T-helper 9 cell (primary cell): ENCODE data around the gene SLC12A8.

Experiments used
- DNase-seq: peaks from one replicate; pipeline ENCODE4 v3.0.0-alpha.2; 2020
- total RNA-seq, 2 donors: gene quantifications; one replicate each; lab custom pipeline; 2026; lab: John Stamatoyannopoulos, UW

SLC12A8 gene
- 0.07 to 0.24 reads per million in 2 donors for total RNA-seq

DNA sequence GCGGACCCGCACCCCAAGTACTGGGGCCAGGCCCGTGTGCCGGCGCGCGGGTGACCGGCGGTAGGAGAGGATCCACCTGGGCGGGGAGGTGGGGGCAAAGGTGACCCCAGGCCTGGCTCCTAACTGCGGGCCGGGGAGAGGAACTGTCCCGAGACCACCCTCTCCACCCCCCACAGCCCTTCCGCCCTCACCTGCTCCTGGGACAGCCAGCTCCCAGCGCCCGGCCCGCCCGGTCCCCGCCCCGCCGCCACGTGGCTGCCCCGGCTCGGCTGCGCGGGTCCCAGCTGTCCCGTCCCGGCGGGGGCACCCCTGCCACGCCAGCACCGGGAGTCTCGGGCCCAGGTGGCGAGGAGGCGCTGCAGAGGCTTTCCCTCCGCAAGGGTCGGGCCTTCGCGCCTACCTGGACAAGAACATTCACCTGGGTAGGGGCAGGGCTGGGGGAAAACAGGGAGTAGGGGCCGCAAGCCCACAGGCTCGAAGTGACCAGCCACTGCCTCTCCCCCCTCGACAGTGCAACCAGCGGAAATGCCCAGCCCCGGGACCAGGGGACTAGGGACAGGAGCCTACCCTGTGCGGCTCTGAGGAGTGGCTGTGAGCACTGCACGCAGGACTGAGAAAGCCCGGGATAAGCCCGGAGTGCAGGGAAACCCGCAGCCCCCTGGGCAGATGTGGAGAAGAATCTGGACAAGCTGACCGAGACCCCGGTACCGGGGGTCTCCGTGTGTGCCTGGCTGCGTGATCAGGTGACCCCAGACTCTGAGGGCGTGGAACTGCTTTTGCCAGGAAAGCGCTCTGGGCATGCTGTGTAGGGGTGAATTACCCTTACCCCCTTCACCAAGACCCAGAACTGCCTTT is at the start of gene SLC12A8:
TSS of gene SLC12A8 (minus strand) at position 240 of the 855 bp plus-strand sequence. CDS start 1,399 bp downstream, outside the sequence.
- DNase-seq = no peak

DNA sequence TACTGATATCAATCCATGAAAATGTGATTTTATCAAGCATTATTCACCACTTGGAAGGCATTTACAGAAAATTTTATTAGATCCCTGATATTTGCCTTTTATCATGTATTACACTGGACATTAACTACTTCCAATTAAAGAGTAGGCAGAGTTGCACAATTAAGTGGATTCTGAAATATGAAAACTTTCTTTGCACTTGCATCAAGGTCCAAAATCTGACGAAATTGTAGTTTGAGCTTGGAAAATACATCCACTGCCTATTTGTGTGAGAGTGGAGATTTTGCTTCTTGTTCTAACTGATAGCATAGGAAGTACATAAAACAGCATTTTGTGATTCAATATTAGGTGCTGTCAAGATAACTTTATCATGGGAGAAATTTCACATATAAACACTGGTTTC is 49.6 kb upstream of the SLC12A8 start:
- DNase-seq = no peak

GRCh38 chr3:125261031-125261430 is 48.5 kb upstream of the SLC12A8 start:
- no peak for DNase-seq

DNA sequence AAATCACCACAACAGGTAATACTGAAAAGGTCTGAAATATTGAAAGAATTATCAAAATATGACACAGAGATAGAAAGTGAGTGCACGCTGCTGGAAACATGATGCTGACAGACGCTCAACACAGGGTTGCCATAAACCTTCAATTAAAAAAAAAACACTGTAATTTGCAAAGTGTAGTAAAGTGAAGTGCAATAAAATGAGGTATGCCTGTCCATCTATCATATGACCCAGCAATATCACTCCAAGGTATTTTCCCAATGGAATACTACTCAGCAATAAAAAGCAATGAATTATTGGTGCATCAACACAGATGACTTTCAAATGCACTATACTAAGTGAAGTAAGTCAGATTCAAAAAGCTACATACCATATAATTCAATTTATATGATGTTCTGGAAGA is 47.6 kb upstream of the SLC12A8 start:
- DNase-seq = no peak

DNA sequence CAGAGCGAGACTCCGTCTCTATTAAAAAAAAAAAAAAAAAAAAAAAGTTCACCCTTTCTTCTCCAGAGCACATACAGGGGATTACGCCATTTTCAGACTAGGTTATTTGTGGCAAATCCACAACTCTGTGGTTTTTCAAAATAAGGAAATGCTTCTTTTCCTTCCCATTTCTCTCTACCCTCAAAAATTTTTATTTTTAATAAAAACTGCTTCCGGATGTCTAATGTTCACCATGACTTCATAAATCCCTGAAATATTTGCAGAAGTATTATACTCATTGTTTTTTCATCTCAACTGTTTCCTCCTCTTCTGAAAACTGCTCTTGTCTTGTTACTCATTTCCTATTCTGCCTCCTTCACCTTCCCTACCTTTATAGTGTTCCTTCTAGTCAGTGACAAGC is 45.0 kb upstream of the SLC12A8 start:
- no peak for DNase-seq

DNA sequence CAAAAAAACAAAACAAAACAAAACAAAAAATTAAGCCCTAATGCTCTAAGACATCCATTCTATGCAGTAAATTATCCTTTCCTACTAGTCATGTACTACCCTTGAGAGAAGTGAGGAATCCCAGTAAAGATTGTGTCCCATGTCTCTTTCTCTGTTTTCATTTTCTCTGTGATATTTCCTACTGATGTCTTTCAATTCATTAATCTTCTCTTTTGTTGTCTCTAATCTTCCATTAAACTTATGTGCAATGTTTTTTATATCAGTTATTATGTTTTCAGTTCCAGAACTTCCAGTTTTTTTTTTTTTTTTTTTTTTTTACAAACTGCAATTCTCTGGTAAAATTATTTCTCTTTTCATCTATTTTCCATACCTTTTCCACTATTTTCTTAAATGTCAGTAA is 44.1 kb upstream of the SLC12A8 start:
- DNase-seq = no peak

DNA sequence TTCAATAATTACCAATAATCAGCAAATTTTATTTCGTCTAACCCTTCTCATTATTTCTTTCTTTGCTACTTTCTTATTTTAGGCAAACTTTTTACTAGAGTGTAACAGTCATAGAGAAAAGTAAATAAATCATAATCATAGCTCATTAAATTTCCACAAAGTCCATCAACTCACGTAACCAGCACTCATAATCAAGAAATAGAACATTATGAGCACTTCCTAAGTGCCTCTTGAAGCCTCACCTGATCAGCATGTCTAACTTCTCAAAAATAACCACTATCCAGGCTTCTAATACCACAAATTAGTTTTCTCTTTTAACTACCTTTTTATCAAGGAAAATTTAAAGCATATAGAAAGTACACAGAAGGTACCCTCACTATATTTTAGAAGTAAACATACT is 38.4 kb upstream of the SLC12A8 start:
- DNase-seq = no peak

DNA sequence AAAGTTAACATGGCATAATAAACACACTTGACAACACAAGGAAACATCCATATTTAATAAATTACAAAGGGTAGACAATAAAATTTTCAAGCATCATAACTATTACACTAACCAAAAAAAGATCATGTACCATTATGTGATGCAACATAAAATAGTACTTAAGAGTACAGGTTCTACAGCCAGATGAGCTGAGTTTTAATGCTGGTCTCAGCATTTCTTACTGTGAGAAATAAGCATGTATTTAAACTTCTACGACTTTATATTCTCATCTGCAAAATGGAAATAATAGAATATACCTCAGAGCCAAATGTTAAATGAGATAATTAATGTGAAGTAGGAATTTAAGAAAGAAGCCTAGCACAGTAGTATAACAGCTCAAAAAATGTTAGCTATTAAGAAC is 33.7 kb upstream of the SLC12A8 start:
- DNase-seq = no peak

DNA sequence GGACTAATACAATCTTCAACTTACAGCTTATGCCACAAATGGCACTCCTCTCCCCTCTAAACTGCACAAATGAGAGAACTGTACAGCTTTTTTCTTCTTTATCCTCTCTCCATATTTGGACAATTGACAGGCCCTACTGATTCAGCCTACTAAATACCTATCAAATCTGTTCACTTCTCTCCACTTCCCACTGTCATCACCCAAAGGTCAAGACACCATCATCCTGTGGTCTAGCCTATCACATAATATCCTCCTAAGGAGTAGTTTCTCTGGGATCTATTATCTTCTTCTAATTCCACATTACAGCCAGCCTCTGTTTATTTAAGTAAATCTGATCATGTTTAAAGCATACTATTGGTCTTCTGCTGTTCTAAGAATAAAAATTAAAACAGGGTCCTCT is 33.0 kb upstream of the SLC12A8 start:
- no peak for DNase-seq

DNA sequence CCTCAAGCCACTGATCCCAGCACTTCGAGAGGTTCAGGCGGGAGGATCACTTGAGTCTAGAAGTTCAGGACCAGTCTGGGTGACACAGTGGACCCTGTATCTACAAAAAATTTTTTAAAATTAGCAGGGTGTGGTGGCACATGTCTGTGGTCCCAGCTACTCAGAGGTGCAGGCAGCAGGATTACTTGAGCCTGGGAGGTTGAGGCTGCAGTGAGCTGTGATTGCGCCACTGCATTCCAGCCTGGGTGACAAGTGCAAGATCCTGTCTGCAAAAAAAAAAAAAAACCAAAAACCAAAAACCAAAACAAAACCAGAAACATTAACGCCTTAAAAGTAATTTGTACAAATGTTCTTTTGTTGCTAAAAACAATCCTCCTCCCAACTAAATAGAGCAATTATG is 27.9 kb upstream of the SLC12A8 start:
- DNase-seq = no peak

- DNase-seq = no peak
Measured at GRCh38 chr3:125239266-125239665, 26.7 kb upstream of the SLC12A8 start.

DNA sequence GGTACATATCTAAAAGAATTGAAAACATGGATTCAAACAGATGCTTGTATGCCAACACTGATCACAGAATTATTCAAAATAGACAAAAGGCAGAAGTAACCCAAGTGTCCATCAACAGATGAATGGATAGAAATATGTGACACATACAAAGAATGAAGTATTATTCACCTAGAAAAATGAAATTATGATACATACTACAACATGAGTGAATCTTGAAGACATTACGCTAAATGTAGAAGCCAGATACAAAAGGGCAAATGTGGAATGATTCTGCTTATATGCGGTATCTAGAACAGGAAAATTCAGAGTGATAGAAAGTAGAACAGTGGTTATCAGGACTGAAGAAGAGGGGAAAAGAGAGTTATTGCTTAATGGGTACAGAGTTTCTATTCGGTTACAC is 26.2 kb upstream of the SLC12A8 start:
- DNase-seq = no peak

DNA sequence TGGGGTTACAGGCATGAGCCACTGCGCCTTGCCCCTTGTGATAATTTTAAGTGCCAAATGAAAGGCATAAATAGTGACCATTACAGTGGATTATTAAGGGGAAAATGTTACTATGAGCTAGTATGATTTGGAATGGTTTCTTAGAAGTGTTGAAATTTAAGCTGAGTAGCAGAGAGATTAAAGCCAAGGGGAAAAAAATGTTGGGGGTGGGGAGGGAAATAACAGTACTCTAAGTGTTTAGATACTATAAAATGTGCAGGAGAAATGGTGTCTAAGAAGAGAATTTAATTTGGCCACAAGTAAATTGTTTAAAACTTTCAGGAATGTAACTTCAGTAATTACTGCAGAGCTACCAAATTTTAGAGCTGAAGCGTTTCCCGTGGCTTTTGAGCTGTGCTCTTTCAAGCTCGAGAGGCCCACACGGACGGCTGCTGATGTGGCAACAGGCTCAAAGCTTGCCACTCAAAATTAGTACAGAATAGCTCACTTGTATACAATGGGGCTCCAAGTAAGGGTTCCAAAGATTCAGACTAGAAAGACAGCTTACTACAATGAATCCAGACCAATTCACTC is 23.9 kb upstream of the SLC12A8 start:
- DNase-seq = no peak

- no peak for DNase-seq
Measured at GRCh38 chr3:125234831-125235230, 22.3 kb upstream of the SLC12A8 start.

- no peak for DNase-seq
Measured at GRCh38 chr3:125232401-125232800, 19.9 kb upstream of the SLC12A8 start.

DNA sequence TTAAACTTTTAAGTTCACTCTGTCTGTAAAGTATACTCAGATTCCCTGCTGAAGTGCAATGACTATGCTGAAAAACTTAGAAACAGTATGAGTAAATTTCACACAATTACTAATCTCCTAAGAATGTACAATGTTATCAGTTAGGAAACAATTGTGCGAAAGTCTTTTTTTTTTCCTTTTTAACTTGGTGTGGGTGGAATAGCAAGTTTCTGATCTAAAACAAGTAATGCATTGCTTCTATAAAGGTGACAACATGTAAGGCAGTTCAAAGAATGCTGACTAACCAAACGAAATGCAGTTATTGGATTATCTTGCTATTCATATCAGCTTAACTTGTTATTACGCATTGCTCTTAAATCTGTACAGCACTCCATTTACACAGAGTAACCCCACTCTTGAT is 19.3 kb upstream of the SLC12A8 start:
- DNase-seq = no peak

DNA sequence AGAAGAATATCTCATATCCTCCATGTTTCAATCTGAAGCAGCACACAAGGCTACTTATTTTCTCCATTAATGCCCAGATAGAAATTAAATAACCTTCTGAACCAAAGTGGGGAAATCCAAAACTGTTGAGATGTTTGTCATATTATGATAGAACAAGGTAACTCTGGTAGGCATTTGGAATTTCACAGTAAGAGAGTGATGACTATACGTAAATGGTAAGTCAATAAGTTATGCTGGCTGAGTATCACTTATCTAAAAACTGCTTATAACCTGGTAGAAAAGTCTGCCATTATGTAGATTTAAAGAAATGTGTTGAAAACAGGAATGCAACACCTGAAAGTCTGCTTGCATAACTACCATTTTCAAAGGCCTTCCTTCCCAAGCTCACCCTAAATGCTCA is 17.2 kb upstream of the SLC12A8 start:
- DNase-seq = no peak

DNA sequence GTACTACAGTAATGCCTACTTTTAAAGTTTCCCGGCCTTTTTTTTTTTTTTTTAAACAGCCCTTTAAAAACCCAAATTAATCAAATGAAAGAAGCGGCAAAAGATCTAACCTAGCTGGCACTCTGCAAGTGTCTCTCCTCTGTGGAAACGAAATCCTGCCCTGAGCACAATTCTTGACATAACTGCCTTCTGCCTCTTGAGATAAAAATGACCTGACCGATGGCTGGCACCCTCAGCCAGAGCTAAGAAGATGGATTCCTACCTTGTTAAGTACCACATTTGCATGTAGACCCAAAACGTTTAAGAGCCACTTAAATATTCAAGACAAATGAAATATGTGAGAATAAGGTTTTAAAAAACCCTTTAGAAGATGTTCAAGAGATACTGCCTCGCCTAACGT is 16.6 kb upstream of the SLC12A8 start:
- no peak for DNase-seq

GRCh38 chr3:125221831-125222230 is 9.3 kb upstream of the SLC12A8 start:
- DNase-seq = no peak

- DNase-seq = no peak
Measured at GRCh38 chr3:125220727-125221429, 8.3 kb upstream of the SLC12A8 start.

DNA sequence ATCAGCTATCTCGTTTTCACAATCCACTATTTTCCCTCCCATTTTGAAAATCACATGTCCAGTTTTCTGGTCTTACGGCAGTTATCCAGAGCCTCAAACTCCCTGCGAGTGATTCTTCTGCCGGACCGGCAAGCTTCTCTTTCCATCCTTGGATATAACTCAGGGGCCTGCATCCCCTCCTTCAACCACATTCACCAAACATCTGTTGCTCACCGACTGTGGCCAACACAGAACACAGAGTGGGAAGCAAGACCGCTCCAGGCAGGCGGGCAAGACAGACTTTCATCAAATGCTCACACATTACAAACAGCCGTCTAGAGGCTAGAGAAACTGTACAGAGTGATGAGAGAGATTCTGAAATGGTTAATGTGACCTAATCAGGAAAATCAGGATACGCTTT is 7.6 kb upstream of the SLC12A8 start:
- DNase-seq = no peak

DNA sequence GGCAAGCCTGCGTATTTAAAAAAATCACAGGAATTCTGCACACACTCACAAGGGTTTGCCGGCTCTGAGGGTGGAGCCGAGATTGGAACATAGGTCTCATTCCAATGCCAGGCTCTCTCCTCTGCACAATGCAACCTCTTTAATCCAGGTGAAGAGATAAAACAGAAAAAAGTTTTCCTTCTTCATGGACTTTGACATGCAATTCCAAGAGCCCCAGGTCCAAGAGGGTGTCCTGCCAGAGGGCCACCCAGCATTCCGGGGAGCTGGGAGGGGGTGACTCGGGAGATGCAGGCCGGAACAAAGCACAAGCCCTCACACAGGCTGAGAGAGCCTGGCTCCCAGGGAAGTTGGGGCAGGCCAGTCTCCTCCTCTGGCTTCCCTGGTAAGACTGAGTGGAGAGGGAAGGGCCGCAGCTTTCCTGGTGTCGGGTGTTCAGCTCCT is 6.7 kb upstream of the SLC12A8 start:
- no peak for DNase-seq

GRCh38 chr3:125214738-125215137 is 2.2 kb upstream of the SLC12A8 start:
- DNase-seq = no peak
